Liver (tissue), 9 donors: ENCODE data around the gene P4HA2. TPM values are rescaled to one million over a fixed set of nuclear protein-coding genes. Genes with fewer than 3 reads are reported as not detected.
A peak's percentile ranks its signal among the peaks of the same experiment; 100 is the strongest.

Experiments
- DNase-seq: peaks from one replicate; pipeline ENCODE4 v3.0.0-alpha.2; 2017; ENCODE audit warnings: low spot score
- H3K27ac ChIP-seq, 2 donors: one replicate each; pipeline ENCODE4 v1.7.0; 2013; ENCODE audit warnings: inconsistent platforms in 2 of 2, low read length in 2 of 2, control low read depth in 1 of 2, low read depth in 1 of 2, mild to moderate bottlenecking in 1 of 2
- H3K27me3 ChIP-seq, 4 donors: one replicate each; pipeline versions ENCODE4 v1.6.1 to v1.7.0; 2013; ENCODE audit warnings: low read length in 3 of 4, inconsistent platforms in 1 of 4, mild to moderate bottlenecking in 1 of 4, moderate library complexity in 1 of 4; ENCODE audit not compliant: control insufficient read depth in 4 of 4, insufficient read depth in 4 of 4
- H3K36me3 ChIP-seq, 4 donors: one replicate each; pipeline versions ENCODE4 v1.6.1 to v1.7.0; 2013; ENCODE audit warnings: low read length in 3 of 4, mild to moderate bottlenecking in 3 of 4, low read depth in 1 of 4, moderate library complexity in 1 of 4; ENCODE audit not compliant: control insufficient read depth in 4 of 4, insufficient read depth in 3 of 4
- H3K4me1 ChIP-seq, 4 donors: one replicate each; pipeline versions ENCODE4 v1.6.1 to v1.7.0; 2013; ENCODE audit warnings: low read length in 3 of 4, mild to moderate bottlenecking in 3 of 4, moderate library complexity in 1 of 4; ENCODE audit not compliant: control insufficient read depth in 4 of 4, insufficient read depth in 4 of 4
- H3K4me3 ChIP-seq, 3 donors: one replicate each; pipeline versions ENCODE4 v1.6.1 to v1.7.0; 2013; ENCODE audit warnings: low read length in 3 of 3, control low read depth in 1 of 3, low read depth in 1 of 3, mild to moderate bottlenecking in 1 of 3
- H3K9ac ChIP-seq, 2 donors: one replicate each; pipeline ENCODE4 v1.7.0; 2013; ENCODE audit warnings: low read length in 2 of 2, mild to moderate bottlenecking in 2 of 2, moderate library complexity in 2 of 2, control low read depth in 1 of 2, low read depth in 1 of 2
- H3K9me3 ChIP-seq, 4 donors: one replicate each; pipeline versions ENCODE4 v1.6.1 to v1.7.0; 2013; ENCODE audit warnings: low read length in 3 of 4; ENCODE audit not compliant: control insufficient read depth in 4 of 4
- CTCF ChIP-seq: fragments of 150-350 bp; IDR thresholded peaks from 2 replicates; pipeline ENCODE4 v1.5.1; 2017; ENCODE audit warnings: improper control_type of control experiment, low read depth, low read length; ENCODE audit not compliant: missing input control
- FOXA1 ChIP-seq: IDR thresholded peaks from 2 replicates; pipeline ENCODE4 v1.6.1; 2016; ENCODE audit warnings: antibody characterized with exemption
- FOXA2 ChIP-seq: IDR thresholded peaks from 2 replicates; pipeline ENCODE4 v1.6.1; 2016; ENCODE audit warnings: antibody characterized with exemption
- HNF4A ChIP-seq, 2 donors: conservative IDR thresholded peaks; 2 replicates each; pipeline ENCODE4 v1.6.1; 2016; ENCODE audit warnings: antibody characterized with exemption in 2 of 2, mild to moderate bottlenecking in 2 of 2
- HNF4G ChIP-seq: IDR thresholded peaks from 2 replicates; pipeline ENCODE4 v1.6.1; 2016; ENCODE audit warnings: antibody characterized with exemption
- JUND ChIP-seq, 2 donors: IDR thresholded peaks; 2 replicates each; pipeline ENCODE4 v1.6.1; 2016; ENCODE audit warnings: antibody characterized with exemption in 2 of 2
- NR2F2 ChIP-seq: IDR thresholded peaks from 2 replicates; pipeline ENCODE4 v1.6.1; 2016; ENCODE audit warnings: antibody characterized with exemption
- RAD21 ChIP-seq, 2 donors: IDR thresholded peaks; 2 replicates each; pipeline ENCODE4 v1.6.1; 2016; ENCODE audit warnings: antibody characterized with exemption in 2 of 2, mild to moderate bottlenecking in 2 of 2
- SP1 ChIP-seq: IDR thresholded peaks from 2 replicates; pipeline ENCODE4 v1.6.1; 2018; ENCODE audit warnings: antibody characterized with exemption, mild to moderate bottlenecking
- TAF1 ChIP-seq: conservative IDR thresholded peaks from 2 replicates; pipeline ENCODE4 v1.6.1; 2016; ENCODE audit warnings: antibody characterized with exemption, mild to moderate bottlenecking
- ZBTB33 ChIP-seq: IDR thresholded peaks from 2 replicates; pipeline ENCODE4 v1.6.1; 2016; ENCODE audit warnings: antibody characterized with exemption
- WGBS: extraction: QIAGEN DNeasy Blood & Tissue Kit; methylation state at CpG from one replicate; pipeline ENCODE4 v1.1.7; 2013; 5-methylcytosine and 5-hydroxymethylcytosine counted together
- polyA plus RNA-seq, 2 donors: library from polyadenylated mRNA; stranded (reverse) in 1 of 2; unstranded in 1 of 2; fragments of 200-250 nt in 1 of 2; fragments of >200 nt in 1 of 2; fragmentation: Nextera tagmentation in 1 of 2; extraction: Ambion mirVana in 1 of 2; gene quantifications; one replicate each; pipeline versions ENCODE4 v1.2.1 to v1.2.3, GENCODE V29; 2013 to 2015
- total RNA-seq, 2 donors: library from RNA; depleted of rRNA; stranded (reverse); fragments of >200 nt; gene quantifications; one replicate each; pipeline ENCODE4 v1.2.3, GENCODE V29; 2014
- donor health status: healthy.
- donor health status: healthy.
- donor health status: healthy.
- donor health status: healthy.
- donor health status: healthy.

P4HA2 gene
- total and polyA plus RNA-seq, 4 donors = 4.6 to 7.9 (median 6.1) TPM

GRCh38 chr5:132273631-132274030 lies 46.0 kb upstream of the P4HA2 start:
- no peak for TF ChIP-seq JUND (IDR thresholded peaks at IDR 0.05)
- no peak for TF ChIP-seq HNF4A (conservative IDR thresholded peaks at IDR 0.05)
- no peak for TF ChIP-seq RAD21 (IDR thresholded peaks at IDR 0.05)
- TF ChIP-seq SP1 = no peak
- TF ChIP-seq NR2F2 = no peak
- no peak for TF ChIP-seq FOXA1
- no peak for TF ChIP-seq HNF4G
- TF ChIP-seq FOXA2 = no peak
- TF ChIP-seq ZBTB33 = no peak
- TF ChIP-seq TAF1 = no peak
- Histone ChIP-seq H3K4me1 (peaks cover 0 to 16% (median 0%) of the 10 kb centered on the region in 4 donors), H3K4me3 (no peak overlapping the region), H3K36me3 (no peaks in the 10 kb centered on the region), H3K9me3 (no peaks in the 10 kb centered on the region), H3K27ac (no peak overlapping the region), H3K27me3 (no peaks in the 10 kb centered on the region), H3K9ac (no peak overlapping the region)
- DNase-seq = no peak
- 63% methylated on average over 2 of the region's 2 CpGs for WGBS

- 50% methylated on average over 37 of the region's 37 CpGs for WGBS
- Histone ChIP-seq H3K9me3 (no peaks in the 10 kb centered on the region), H3K27me3 (no peaks in the 10 kb centered on the region), H3K27ac (no peak overlapping the region), H3K4me3 (peak overlapping the region; percentile 20 to 54 (median 29)), H3K36me3 (no peaks in the 10 kb centered on the region), H3K9ac (peak overlapping the region; percentile 44 to 58), H3K4me1 (peaks cover 0 to 11% (median 0%) of the 10 kb centered on the region in 4 donors)
- TF ChIP-seq HNF4G (no peak), CTCF (peak; percentile 72), RAD21 (IDR thresholded peaks at IDR 0.05) (peak; percentile 74 to 78)
- DNase-seq = peak; percentile 86
Measured at GRCh38 chr5:132272311-132273210, 44.9 kb upstream of the P4HA2 start.

GRCh38 chr5:132271251-132272246 lies 43.9 kb upstream of the P4HA2 start:
- Histone ChIP-seq H3K36me3 (no peaks in the 10 kb centered on the region), H3K9ac (no peak overlapping the region), H3K9me3 (no peaks in the 10 kb centered on the region), H3K27me3 (no peaks in the 10 kb centered on the region), H3K4me1 (peaks cover 0 to 11% (median 0%) of the 10 kb centered on the region in 4 donors), H3K4me3 (no peak overlapping the region), H3K27ac (no peak overlapping the region)
- 74% methylated on average over 77 of the region's 77 CpGs for WGBS
- TF ChIP-seq HNF4G = no peak
- peak; percentile 34 for DNase-seq
